ENCODE data around the gene TSNAXIP1.

Gene TSNAXIP1

DNA sequence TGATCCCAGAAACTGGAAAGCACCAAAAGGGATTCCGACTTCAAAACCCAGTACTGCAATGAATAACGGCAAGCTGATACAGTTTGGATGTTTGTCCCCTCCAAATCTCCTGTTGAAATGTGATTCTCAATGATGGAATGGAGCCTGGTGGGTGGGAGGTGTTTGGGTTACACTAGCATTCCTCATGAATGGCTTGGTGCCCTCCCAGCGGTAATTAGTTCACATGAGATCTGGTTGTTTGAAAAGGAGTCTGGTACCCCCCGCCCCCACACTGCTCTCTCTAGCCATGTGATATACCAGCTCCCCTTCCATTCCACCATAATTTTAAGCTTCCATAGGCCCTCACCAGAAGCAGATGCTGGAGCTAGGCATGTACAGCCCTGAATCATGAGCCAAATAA lies 40.4 kb upstream of the TSNAXIP1 start:
- no peak for FAIRE-seq
- TF ChIP-seq SPI1 (IDR thresholded peaks at IDR 0.05; ENCODE audit: low read depth, low read length) (no peak), POLR2AphosphoS5 (IDR thresholded peaks at IDR 0.05; ENCODE audit: low read depth, low read length) (no peak), PAX5 (IDR thresholded peaks at IDR 0.05; ENCODE audit: insufficient read depth, low read length, severe bottlenecking) (no peak), TAF1 (IDR thresholded peaks at IDR 0.05; ENCODE audit: low read depth, low read length) (no peak)
- no peak for DNase-seq (ENCODE audit: insufficient read length, low spot score)

GRCh38 chr16:67767953-67768352 lies 38.7 kb upstream of the TSNAXIP1 start:
- TF ChIP-seq PAX5 (IDR thresholded peaks at IDR 0.05; ENCODE audit: insufficient read depth, low read length, severe bottlenecking) = no peak
- TF ChIP-seq POU2F2 (IDR thresholded peaks at IDR 0.05; ENCODE audit: low read depth, low read length) = no peak
- no peak for TF ChIP-seq POLR2AphosphoS5 (IDR thresholded peaks at IDR 0.05; ENCODE audit: low read depth, low read length)
- no peak for TF ChIP-seq POLR2A (IDR thresholded peaks at IDR 0.05; ENCODE audit: low read depth, low read length)
- DNase-seq (ENCODE audit: insufficient read length, low spot score) (no peak), FAIRE-seq (no peak)

DNA sequence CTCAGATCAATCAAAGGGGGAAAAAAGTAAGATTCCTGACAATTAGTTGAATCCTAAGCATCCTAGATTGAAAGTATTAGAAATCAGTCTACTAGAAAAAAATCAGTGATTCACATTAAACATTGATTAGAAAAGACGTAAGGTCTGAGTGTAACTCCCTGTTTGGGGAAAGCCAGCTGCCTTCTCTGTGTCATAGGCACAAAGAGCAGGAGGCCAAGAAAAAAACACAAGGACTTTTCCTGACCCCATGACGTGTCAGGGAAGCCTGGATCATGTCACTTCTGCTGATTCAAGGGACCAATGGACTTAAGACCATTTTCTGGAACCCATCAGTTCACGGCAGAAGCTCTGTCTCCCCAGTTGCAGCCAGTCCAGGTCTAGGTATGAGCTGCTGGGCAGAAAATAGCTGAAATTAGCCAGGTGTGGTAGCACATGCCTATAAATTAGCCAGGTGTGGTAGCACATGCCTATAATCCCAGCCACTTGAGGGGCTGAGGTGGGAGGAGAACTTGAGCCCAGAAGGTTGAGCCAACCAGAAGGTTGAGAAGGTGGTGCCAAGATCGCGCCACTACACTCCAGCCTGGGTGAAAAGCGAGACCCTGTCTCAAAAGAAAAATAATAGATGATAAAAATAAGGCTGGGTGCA lies 36.2 kb upstream of the TSNAXIP1 start:
- TF ChIP-seq POLR2AphosphoS5 (IDR thresholded peaks at IDR 0.05; ENCODE audit: low read depth, low read length) = no peak
- no peak for TF ChIP-seq PAX5 (IDR thresholded peaks at IDR 0.05; ENCODE audit: insufficient read depth, low read length, severe bottlenecking)
- TF ChIP-seq POLR2A (IDR thresholded peaks at IDR 0.05; ENCODE audit: low read depth, low read length) = no peak
- TF ChIP-seq POU2F2 (IDR thresholded peaks at IDR 0.05; ENCODE audit: low read depth, low read length) = no peak
- no peak for TF ChIP-seq SPI1 (IDR thresholded peaks at IDR 0.05; ENCODE audit: low read depth, low read length)
- TF ChIP-seq TAF1 (IDR thresholded peaks at IDR 0.05; ENCODE audit: low read depth, low read length) = no peak
- DNase-seq (ENCODE audit: insufficient read length, low spot score) (no peak), FAIRE-seq (no peak)

- no peak for FAIRE-seq
- no peak for DNase-seq (ENCODE audit: insufficient read length, low spot score)
- TF ChIP-seq POU2F2 (IDR thresholded peaks at IDR 0.05; ENCODE audit: low read depth, low read length) (no peak), POLR2AphosphoS5 (IDR thresholded peaks at IDR 0.05; ENCODE audit: low read depth, low read length) (no peak), SPI1 (IDR thresholded peaks at IDR 0.05; ENCODE audit: low read depth, low read length) (no peak), TAF1 (IDR thresholded peaks at IDR 0.05; ENCODE audit: low read depth, low read length) (no peak), PAX5 (IDR thresholded peaks at IDR 0.05; ENCODE audit: insufficient read depth, low read length, severe bottlenecking) (no peak), POLR2A (IDR thresholded peaks at IDR 0.05; ENCODE audit: low read depth, low read length) (no peak)
Observed at GRCh38 chr16:67773099-67773498, 33.6 kb upstream of the TSNAXIP1 start.

- DNase-seq (ENCODE audit: insufficient read length, low spot score) = no peak
- TF ChIP-seq SPI1 (IDR thresholded peaks at IDR 0.05; ENCODE audit: low read depth, low read length) (no peak), POLR2A (IDR thresholded peaks at IDR 0.05; ENCODE audit: low read depth, low read length) (no peak), PAX5 (IDR thresholded peaks at IDR 0.05; ENCODE audit: insufficient read depth, low read length, severe bottlenecking) (no peak), POU2F2 (IDR thresholded peaks at IDR 0.05; ENCODE audit: low read depth, low read length) (no peak), POLR2AphosphoS5 (IDR thresholded peaks at IDR 0.05; ENCODE audit: low read depth, low read length) (no peak), TAF1 (IDR thresholded peaks at IDR 0.05; ENCODE audit: low read depth, low read length) (no peak)
- no peak for FAIRE-seq
Observed at GRCh38 chr16:67773569-67774456, 32.9 kb upstream of the TSNAXIP1 start.

- TF ChIP-seq POLR2A (IDR thresholded peaks at IDR 0.05; ENCODE audit: low read depth, low read length) (no peak), SPI1 (IDR thresholded peaks at IDR 0.05; ENCODE audit: low read depth, low read length) (no peak), PAX5 (IDR thresholded peaks at IDR 0.05; ENCODE audit: insufficient read depth, low read length, severe bottlenecking) (no peak)
- DNase-seq (ENCODE audit: insufficient read length, low spot score) = no peak
- no peak for FAIRE-seq
Observed at GRCh38 chr16:67774457-67774853, 32.2 kb upstream of the TSNAXIP1 start.

- TF ChIP-seq TAF1 (IDR thresholded peaks at IDR 0.05; ENCODE audit: low read depth, low read length) (no peak), POLR2A (IDR thresholded peaks at IDR 0.05; ENCODE audit: low read depth, low read length) (no peak), POLR2AphosphoS5 (IDR thresholded peaks at IDR 0.05; ENCODE audit: low read depth, low read length) (no peak), POU2F2 (IDR thresholded peaks at IDR 0.05; ENCODE audit: low read depth, low read length) (no peak), PAX5 (IDR thresholded peaks at IDR 0.05; ENCODE audit: insufficient read depth, low read length, severe bottlenecking) (no peak), SPI1 (IDR thresholded peaks at IDR 0.05; ENCODE audit: low read depth, low read length) (no peak)
- no peak for FAIRE-seq
- DNase-seq (ENCODE audit: insufficient read length, low spot score) = no peak
Observed at GRCh38 chr16:67775273-67775672, 31.4 kb upstream of the TSNAXIP1 start.

GRCh38 chr16:67779256-67780014 lies 27.3 kb upstream of the TSNAXIP1 start:
- FAIRE-seq = no peak
- no peak for DNase-seq (ENCODE audit: insufficient read length, low spot score)
- TF ChIP-seq POLR2A (IDR thresholded peaks at IDR 0.05; ENCODE audit: low read depth, low read length) (no peak), TAF1 (IDR thresholded peaks at IDR 0.05; ENCODE audit: low read depth, low read length) (no peak), PAX5 (IDR thresholded peaks at IDR 0.05; ENCODE audit: insufficient read depth, low read length, severe bottlenecking) (no peak), POLR2AphosphoS5 (IDR thresholded peaks at IDR 0.05; ENCODE audit: low read depth, low read length) (no peak), POU2F2 (IDR thresholded peaks at IDR 0.05; ENCODE audit: low read depth, low read length) (no peak), SPI1 (IDR thresholded peaks at IDR 0.05; ENCODE audit: low read depth, low read length) (no peak)

DNA sequence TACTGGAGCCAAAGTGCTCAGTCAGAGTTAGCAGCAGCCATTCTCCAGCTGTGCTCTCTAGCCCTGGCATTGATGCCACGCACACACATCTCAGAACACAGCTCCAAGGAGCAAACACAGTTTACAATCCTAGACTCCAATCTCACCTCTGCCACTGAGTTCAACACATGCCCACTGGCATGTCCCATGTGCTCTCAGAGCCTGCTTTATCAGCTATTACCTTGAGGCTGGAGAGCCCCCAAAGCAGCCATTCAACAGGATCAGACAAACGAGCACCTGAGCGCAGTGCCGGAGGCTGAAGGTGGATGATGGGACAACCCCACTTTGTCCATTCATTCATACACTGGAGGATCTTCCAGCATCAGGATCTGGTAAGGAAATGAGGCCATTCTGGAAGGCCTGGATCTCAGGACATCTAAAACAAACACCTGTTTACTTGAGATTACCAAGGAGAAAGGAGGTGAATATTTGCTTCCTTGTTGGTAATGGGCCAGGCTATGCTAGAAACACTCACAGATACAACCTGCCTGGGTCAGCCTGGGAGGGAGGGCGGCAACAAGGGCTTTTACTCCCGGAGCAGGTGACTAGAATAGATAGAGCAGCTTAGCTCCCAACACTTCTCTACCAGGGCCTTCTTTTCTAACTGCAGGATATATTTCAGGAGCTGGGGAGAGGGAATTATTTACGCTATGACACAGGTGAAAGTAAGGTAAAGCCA lies 25.7 kb upstream of the TSNAXIP1 start:
- FAIRE-seq (no peak), DNase-seq (ENCODE audit: insufficient read length, low spot score) (no peak)
- TF ChIP-seq POLR2A (IDR thresholded peaks at IDR 0.05; ENCODE audit: low read depth, low read length) = no peak
- no peak for TF ChIP-seq SPI1 (IDR thresholded peaks at IDR 0.05; ENCODE audit: low read depth, low read length)
- no peak for TF ChIP-seq POU2F2 (IDR thresholded peaks at IDR 0.05; ENCODE audit: low read depth, low read length)
- no peak for TF ChIP-seq POLR2AphosphoS5 (IDR thresholded peaks at IDR 0.05; ENCODE audit: low read depth, low read length)
- no peak for TF ChIP-seq TAF1 (IDR thresholded peaks at IDR 0.05; ENCODE audit: low read depth, low read length)
- TF ChIP-seq PAX5 (IDR thresholded peaks at IDR 0.05; ENCODE audit: insufficient read depth, low read length, severe bottlenecking) = no peak

Data from GM12891 (cell line).